HCT116 (cell line): ENCODE data around the gene WASF2.

ENCODE experiments used
- CBX3 ChIP-seq: IDR thresholded peaks from 2 replicates; pipeline ENCODE4 v1.6.1; 2012; ENCODE audit warnings: low read depth
- CEBPB ChIP-seq: IDR thresholded peaks from 2 replicates; pipeline ENCODE4 v1.6.1; 2012; ENCODE audit warnings: low read depth
- EZH2 ChIP-seq: fragments of 200-600 bp; sonication (generic); IDR thresholded peaks from 2 replicates; pipeline ENCODE4 v1.6.1; 2017; ENCODE audit warnings: antibody characterized with exemption, mixed run types
- JUND ChIP-seq: IDR thresholded peaks from 2 replicates; pipeline ENCODE4 v1.6.1; 2012
- POLR2A ChIP-seq: IDR thresholded peaks from 2 replicates; pipeline ENCODE4 v1.7.0; 2011; ENCODE audit warnings: borderline replicate concordance; ENCODE audit not compliant: insufficient read depth, insufficient read length; ENCODE audit errors: extremely low read depth
- POLR2AphosphoS5 ChIP-seq: IDR thresholded peaks from 2 replicates; pipeline ENCODE4 v1.6.1; 2011; ENCODE audit warnings: mild to moderate bottlenecking, low read depth, low read length, moderate library complexity
- REST ChIP-seq: IDR thresholded peaks from 2 replicates; pipeline ENCODE4 v1.6.1; 2012; ENCODE audit warnings: low read depth
- ZBTB33 ChIP-seq: IDR thresholded peaks from 2 replicates; pipeline ENCODE4 v1.6.1; 2011; ENCODE audit warnings: mild to moderate bottlenecking, low read length, moderate library complexity; ENCODE audit not compliant: insufficient replicate concordance; ENCODE audit errors: extremely low read depth
- ZNF274 ChIP-seq: fragments of 200-500 bp; sonication (Bioruptor generic); IDR thresholded peaks from 2 replicates; pipeline ENCODE4 v1.6.1; 2014; ENCODE audit warnings: mild to moderate bottlenecking, low read depth, low read length, inconsistent platforms
- TF ChIP-seq, protein P1 (sequence below), 3 experiments: fragments of 200-600 bp in 1 of 3; sonication (generic) in 1 of 3; IDR thresholded peaks in 2 of 3; conservative IDR thresholded peaks in 1 of 3; 2 replicates each; pipeline ENCODE4 v1.5.1; 2012 to 2017; ENCODE audit warnings: low read depth in 2 of 3, low read length in 2 of 3, antibody characterized with exemption in 1 of 3, borderline replicate concordance in 1 of 3, control low read depth in 1 of 3, mild to moderate bottlenecking in 1 of 3, mixed read lengths in 1 of 3, mixed run types in 1 of 3, moderate library complexity in 1 of 3; ENCODE audit not compliant: insufficient read depth in 1 of 3

DNA sequence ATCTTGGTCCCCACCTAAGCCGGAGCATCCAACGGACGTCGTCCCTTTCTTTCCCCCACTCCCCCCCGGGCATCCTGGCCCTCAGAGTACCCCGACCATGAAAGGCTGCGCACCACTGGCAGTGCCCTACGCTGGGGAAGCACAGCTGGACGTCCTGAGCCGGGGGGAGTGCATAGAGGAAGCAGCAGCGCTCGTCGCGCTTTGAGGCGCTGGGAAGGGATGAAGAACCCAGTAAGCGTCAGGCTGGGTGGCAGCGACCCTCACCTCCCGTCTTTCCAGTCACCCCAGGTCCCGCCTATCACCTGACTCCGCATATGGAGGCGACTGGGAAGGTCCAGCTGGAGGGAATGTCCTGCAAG is 128.9 kb downstream of the WASF2 start:
- TF ChIP-seq POLR2A, result no peak
- TF ChIP-seq, protein P1, sequence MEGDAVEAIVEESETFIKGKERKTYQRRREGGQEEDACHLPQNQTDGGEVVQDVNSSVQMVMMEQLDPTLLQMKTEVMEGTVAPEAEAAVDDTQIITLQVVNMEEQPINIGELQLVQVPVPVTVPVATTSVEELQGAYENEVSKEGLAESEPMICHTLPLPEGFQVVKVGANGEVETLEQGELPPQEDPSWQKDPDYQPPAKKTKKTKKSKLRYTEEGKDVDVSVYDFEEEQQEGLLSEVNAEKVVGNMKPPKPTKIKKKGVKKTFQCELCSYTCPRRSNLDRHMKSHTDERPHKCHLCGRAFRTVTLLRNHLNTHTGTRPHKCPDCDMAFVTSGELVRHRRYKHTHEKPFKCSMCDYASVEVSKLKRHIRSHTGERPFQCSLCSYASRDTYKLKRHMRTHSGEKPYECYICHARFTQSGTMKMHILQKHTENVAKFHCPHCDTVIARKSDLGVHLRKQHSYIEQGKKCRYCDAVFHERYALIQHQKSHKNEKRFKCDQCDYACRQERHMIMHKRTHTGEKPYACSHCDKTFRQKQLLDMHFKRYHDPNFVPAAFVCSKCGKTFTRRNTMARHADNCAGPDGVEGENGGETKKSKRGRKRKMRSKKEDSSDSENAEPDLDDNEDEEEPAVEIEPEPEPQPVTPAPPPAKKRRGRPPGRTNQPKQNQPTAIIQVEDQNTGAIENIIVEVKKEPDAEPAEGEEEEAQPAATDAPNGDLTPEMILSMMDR (IDR thresholded peaks at IDR 0.05 in 2 of 3, conservative IDR thresholded peaks at IDR 0.05 in 1 of 3; ENCODE audit: borderline replicate concordance in 1 of 3, insufficient read depth in 1 of 3, low read depth in 2 of 3, low read length in 2 of 3), result no peak
- no peak for TF ChIP-seq CEBPB
- TF ChIP-seq EZH2, result no peak
- no peak for TF ChIP-seq ZNF274
- no peak for TF ChIP-seq POLR2AphosphoS5
- no peak for TF ChIP-seq CBX3
- TF ChIP-seq REST, result no peak
- no peak for TF ChIP-seq JUND
- no peak for TF ChIP-seq ZBTB33
